T-cell (primary cell): ENCODE data around the gene SLC35F2. TPM values are rescaled to one million over a fixed set of nuclear protein-coding genes. Genes with fewer than 3 reads are reported as not detected.

Experiments
- ATAC-seq, 4 experiments: fragments of 200-7000 bp in 3 of 4; fragments of 150-1000 bp in 1 of 4; cut with Tn5 transposase; replicated peaks in 1 of 4; 1 replicate in 3 of 4; 2 replicates in 1 of 4; pipeline ENCODE4 v1.10.0; 2021; ENCODE audit warnings: moderate library complexity in 3 of 4, mild to moderate bottlenecking in 2 of 4, moderate number of reproducible peaks in 1 of 4
- CTCF ChIA-PET, 2 donors: fragments of 300-600 bp; sonication (Branson Sonifier 250); formaldehyde crosslinking; loops; one replicate each; lab custom pipeline; 2022; ENCODE audit warnings: antibody characterized with exemption in 2 of 2; lab: Charles Lee
- POLR2A ChIA-PET, 2 donors: fragments of 300-600 bp; sonication (Branson Sonifier 250); formaldehyde crosslinking; loops; one replicate each; lab custom pipeline; 2022; ENCODE audit warnings: antibody characterized with exemption in 2 of 2; lab: Charles Lee
- DNase-seq, 35 experiments: peaks; one replicate each; pipeline versions ENCODE4 v3.0.0 to v3.0.0-alpha.2; 2013 to 2023
- H3K27ac ChIP-seq: one replicate; pipeline ENCODE4 v1.5.1; 2013; ENCODE audit warnings: low read length
- H3K27me3 ChIP-seq, 2 experiments: replicated peaks in 1 of 2; 1 replicate in 1 of 2; 2 replicates in 1 of 2; pipeline versions ENCODE4 v1.6.1 to v1.7.0; 2013; ENCODE audit warnings: low read length in 1 of 2, mixed read lengths in 1 of 2; ENCODE audit not compliant: control insufficient read depth in 2 of 2, insufficient read depth in 2 of 2; ENCODE audit errors: extremely low read depth in 1 of 2
- H3K36me3 ChIP-seq, 2 donors: 1 replicate in 1 of 2; 2 replicates in 1 of 2; pipeline versions ENCODE4 v1.6.1 to v1.7.0; 2013; ENCODE audit warnings: low read length in 1 of 2; ENCODE audit not compliant: control insufficient read depth in 2 of 2, insufficient read depth in 1 of 2; ENCODE audit errors: extremely low read depth in 1 of 2
- H3K4me1 ChIP-seq, 2 experiments: 1 replicate in 1 of 2; 2 replicates in 1 of 2; pipeline versions ENCODE4 v1.6.1 to v1.7.0; 2013; ENCODE audit warnings: low read length in 2 of 2, mixed read lengths in 1 of 2; ENCODE audit not compliant: insufficient read depth in 2 of 2, control insufficient read depth in 1 of 2; ENCODE audit errors: extremely low read depth in 1 of 2
- H3K4me3 ChIP-seq, 2 donors: 1 replicate in 1 of 2; 2 replicates in 1 of 2; pipeline versions ENCODE4 v1.5.1 to v1.7.0; 2013; ENCODE audit warnings: mild to moderate bottlenecking in 2 of 2, low read length in 1 of 2, moderate library complexity in 1 of 2; ENCODE audit not compliant: control insufficient read depth in 1 of 2; ENCODE audit errors: extremely low read depth in 1 of 2
- H3K9me3 ChIP-seq: 2 replicates; pipeline ENCODE4 v1.7.0; 2013
- H3K27ac Mint-ChIP-seq, 2 donors: one replicate each; pipeline ENCODE4 v1.8.0; 2020 to 2021; ENCODE audit warnings: mild to moderate bottlenecking in 2 of 2, mixed read lengths in 2 of 2
- H3K27me3 Mint-ChIP-seq, 2 donors: one replicate each; pipeline ENCODE4 v1.8.0; 2021 to 2022; ENCODE audit warnings: mixed read lengths in 2 of 2
- H3K36me3 Mint-ChIP-seq: one replicate; pipeline ENCODE4 v1.8.0; 2021; ENCODE audit warnings: mixed read lengths
- H3K4me1 Mint-ChIP-seq, 3 donors: one replicate each; pipeline ENCODE4 v1.8.0; 2020 to 2022; ENCODE audit warnings: mixed read lengths in 3 of 3, mild to moderate bottlenecking in 1 of 3
- H3K4me3 Mint-ChIP-seq, 3 donors: one replicate each; pipeline ENCODE4 v1.8.0; 2020 to 2022; ENCODE audit warnings: mild to moderate bottlenecking in 3 of 3, mixed read lengths in 3 of 3, moderate library complexity in 3 of 3
- H3K9me3 Mint-ChIP-seq, 3 donors: one replicate each; pipeline ENCODE4 v1.8.0; 2020 to 2022; ENCODE audit warnings: mixed read lengths in 3 of 3
- WGBS: methylation state at CpG from one replicate; pipeline ENCODE4 v1.1.5; 2013; ENCODE audit warnings: missing lambda C conversion rate; ENCODE audit not compliant: insufficient coverage; 5-methylcytosine and 5-hydroxymethylcytosine counted together
- total RNA-seq, 35 experiments: library from RNA in 6 of 35; stranded (reverse) in 6 of 35; fragments of 120-200 nt in 1 of 35; gene quantifications; one replicate each; pipeline versions ENCODE4 v1.2.1 to v1.2.4 and lab custom pipeline; 2013 to 2026

The SLC35F2 gene
- total RNA-seq, 5 donors from 2014 or later (not counting 1 experiment from before 2014, with no cell fraction given), result 2.9 to 10.9 (median 7.1) TPM

- Mint-ChIP-seq H3K36me3 (peaks cover 15% of the 10 kb centered on the region), H3K27ac (no peak overlapping the region), H3K4me1 (peaks cover 0 to 2% (median 2%) of the 10 kb centered on the region in 3 donors), H3K27me3 (peaks cover 0 to 7% of the 10 kb centered on the region in 2 donors), H3K4me3 (no peak overlapping the region), H3K9me3 (no peaks in the 10 kb centered on the region)
- Histone ChIP-seq H3K9me3 (no peaks in the 10 kb centered on the region), H3K4me1 (no peaks in the 10 kb centered on the region), H3K27me3 (peaks cover 0 to 3% of the 10 kb centered on the region in 2 experiments), H3K27ac (no peak overlapping the region), H3K36me3 (peaks cover 0 to 5% of the 10 kb centered on the region in 2 donors), H3K4me3 (no peak overlapping the region)
- no peak for DNase-seq
- CTCF ChIA-PET, result interaction anchor here in 1 of 2 donors (0.7 kb wide), 1 partner anchor 57 kb away, joined by 5 read pairs; no protein-coding TSS in a partner anchor
- no peak for ATAC-seq
- no CpG with 5 or more reads among the region's 5 CpGs for WGBS
- POLR2A ChIA-PET, result no interaction called here
These were observed 70.9 kb downstream of the SLC35F2 start for GRCh38 chr11:107787733-107788132.

GRCh38 chr11:107785401-107785800, 73.2 kb downstream of the SLC35F2 start:
- CTCF ChIA-PET, result no interaction called here
- peaks cover 0 to 7% of the 10 kb centered on the region in 2 donors for H3K27me3 Mint-ChIP-seq
- Histone ChIP-seq H3K4me3 (no peak overlapping the region), H3K9me3 (no peaks in the 10 kb centered on the region), H3K36me3 (no peaks in the 10 kb centered on the region), H3K27me3 (peaks cover 0 to 3% of the 10 kb centered on the region in 2 experiments), H3K27ac (no peak overlapping the region), H3K4me1 (no peaks in the 10 kb centered on the region)
- H3K4me3 Mint-ChIP-seq, result no peak overlapping the region
- no peaks in the 10 kb centered on the region for H3K4me1 Mint-ChIP-seq
- H3K36me3 Mint-ChIP-seq, result no peaks in the 10 kb centered on the region
- WGBS, result 20% methylated on average over 3 of the region's 5 CpGs
- POLR2A ChIA-PET, result no interaction called here
- DNase-seq (no peak), ATAC-seq (no peak)
- H3K9me3 Mint-ChIP-seq, result no peaks in the 10 kb centered on the region
- no peak overlapping the region for H3K27ac Mint-ChIP-seq

- H3K27ac Mint-ChIP-seq, result no peak overlapping the region
- ATAC-seq, result no peak
- Histone ChIP-seq H3K4me1 (no peaks in the 10 kb centered on the region), H3K27ac (no peak overlapping the region), H3K4me3 (no peak overlapping the region), H3K9me3 (no peaks in the 10 kb centered on the region), H3K36me3 (no peaks in the 10 kb centered on the region), H3K27me3 (peaks cover 0 to 3% of the 10 kb centered on the region in 2 experiments)
- POLR2A ChIA-PET, result no interaction called here
- no peak for DNase-seq
- H3K4me3 Mint-ChIP-seq, result no peak overlapping the region
- H3K36me3 Mint-ChIP-seq, result no peaks in the 10 kb centered on the region
- CTCF ChIA-PET, result no interaction called here
- no CpG with 5 or more reads among the region's 4 CpGs for WGBS
- H3K9me3 Mint-ChIP-seq, result no peaks in the 10 kb centered on the region
- H3K4me1 Mint-ChIP-seq, result no peaks in the 10 kb centered on the region
- peaks cover 0 to 7% of the 10 kb centered on the region in 2 donors for H3K27me3 Mint-ChIP-seq
These were observed 75.5 kb downstream of the SLC35F2 start for GRCh38 chr11:107783121-107783520.

- no peak for DNase-seq
- Mint-ChIP-seq H3K27me3 (peaks cover 0 to 7% of the 10 kb centered on the region in 2 donors), H3K27ac (no peak overlapping the region), H3K9me3 (no peaks in the 10 kb centered on the region), H3K4me1 (no peaks in the 10 kb centered on the region), H3K4me3 (no peak overlapping the region), H3K36me3 (no peaks in the 10 kb centered on the region)
- H3K4me3 ChIP-seq, result no peak overlapping the region
- H3K27ac ChIP-seq, result no peak overlapping the region
- no peaks in the 10 kb centered on the region for H3K9me3 ChIP-seq
- POLR2A ChIA-PET, result no interaction called here
- H3K4me1 ChIP-seq, result no peaks in the 10 kb centered on the region
- CTCF ChIA-PET, result no interaction called here
- no peak for ATAC-seq
- H3K36me3 ChIP-seq, result no peaks in the 10 kb centered on the region
- H3K27me3 ChIP-seq, result peaks cover 0 to 3% of the 10 kb centered on the region in 2 experiments
- 57% methylated on average over 1 of the region's 3 CpGs for WGBS
These were observed 77.8 kb downstream of the SLC35F2 start for GRCh38 chr11:107780775-107781174.

GRCh38 chr11:107780136-107780535, 78.5 kb downstream of the SLC35F2 start:
- H3K4me1 ChIP-seq, result no peaks in the 10 kb centered on the region
- H3K36me3 ChIP-seq, result no peaks in the 10 kb centered on the region
- no peaks in the 10 kb centered on the region for H3K9me3 Mint-ChIP-seq
- WGBS, result no CpG with 5 or more reads among the region's 3 CpGs
- DNase-seq, result no peak
- peaks cover 0 to 3% of the 10 kb centered on the region in 2 experiments for H3K27me3 ChIP-seq
- H3K36me3 Mint-ChIP-seq, result no peaks in the 10 kb centered on the region
- ATAC-seq, result no peak
- no peak overlapping the region for H3K27ac Mint-ChIP-seq
- CTCF ChIA-PET, result no interaction called here
- no peak overlapping the region for H3K4me3 Mint-ChIP-seq
- POLR2A ChIA-PET, result no interaction called here
- H3K4me1 Mint-ChIP-seq, result no peaks in the 10 kb centered on the region
- no peak overlapping the region for H3K4me3 ChIP-seq
- H3K27ac ChIP-seq, result no peak overlapping the region
- peaks cover 0 to 4% of the 10 kb centered on the region in 2 donors for H3K27me3 Mint-ChIP-seq
- no peaks in the 10 kb centered on the region for H3K9me3 ChIP-seq

GRCh38 chr11:107778839-107779517, 79.6 kb downstream of the SLC35F2 start:
- POLR2A ChIA-PET, result no interaction called here
- Mint-ChIP-seq H3K4me1 (no peaks in the 10 kb centered on the region), H3K4me3 (no peak overlapping the region), H3K36me3 (no peaks in the 10 kb centered on the region), H3K9me3 (no peaks in the 10 kb centered on the region), H3K27me3 (peaks cover 0 to 1% of the 10 kb centered on the region in 2 donors), H3K27ac (no peak overlapping the region)
- CTCF ChIA-PET, result no interaction called here
- no peak overlapping the region for H3K27ac ChIP-seq
- ATAC-seq (no peak), DNase-seq (no peak)
- H3K36me3 ChIP-seq, result no peaks in the 10 kb centered on the region
- H3K9me3 ChIP-seq, result no peaks in the 10 kb centered on the region
- H3K4me3 ChIP-seq, result no peak overlapping the region
- 56% methylated on average over 1 of the region's 7 CpGs for WGBS
- no peaks in the 10 kb centered on the region for H3K27me3 ChIP-seq
- H3K4me1 ChIP-seq, result no peaks in the 10 kb centered on the region
